A549 (cell line): ENCODE data around the gene TANGO2.
A peak's percentile ranks its signal among the peaks of the same experiment; 100 is the strongest.

Source experiments
- CEBPB ChIP-seq, 2 experiments: fragments of >200 bp in 1 of 2; sonication (Bioruptor Twin) in 1 of 2; formaldehyde crosslinking in 1 of 2; IDR thresholded peaks; 2 replicates each; pipeline ENCODE4 v1.6.1; 2012 to 2016
- EHMT2 ChIP-seq: fragments of 200-600 bp; sonication (generic); IDR thresholded peaks from 2 replicates; pipeline ENCODE4 v1.6.1; 2016; ENCODE audit warnings: antibody characterized with exemption, low read depth, mild to moderate bottlenecking, moderate library complexity
- EP300 ChIP-seq, 2 experiments: fragments of >200 bp; sonication (Bioruptor Twin); formaldehyde crosslinking; IDR thresholded peaks; 2 replicates in 1 of 2; 3 replicates in 1 of 2; pipeline ENCODE4 v1.6.1; 2016 to 2017
- HDAC2 ChIP-seq: fragments of 200-600 bp; sonication (generic); IDR thresholded peaks from 2 replicates; pipeline ENCODE4 v1.6.1; 2016
- JUNB ChIP-seq: fragments of >200 bp; sonication (Bioruptor Twin); formaldehyde crosslinking; IDR thresholded peaks from 2 replicates; pipeline ENCODE4 v1.6.1; 2016
- NFE2L2 ChIP-seq: fragments of 150-350 bp; conservative IDR thresholded peaks from 2 replicates; pipeline ENCODE4 v1.6.1; 2014; ENCODE audit warnings: low read length
- POLR2A ChIP-seq: IDR thresholded peaks from 2 replicates; pipeline ENCODE4 v1.6.1; 2012; ENCODE audit warnings: mild to moderate bottlenecking, low read length
- TF ChIP-seq, protein P1 (sequence below): fragments of >200 bp; sonication (Bioruptor Twin); formaldehyde crosslinking; IDR thresholded peaks from 3 replicates; pipeline ENCODE4 v1.5.1; 2016
- TF ChIP-seq, protein P2 (sequence below): IDR thresholded peaks from 2 replicates; pipeline ENCODE4 v1.6.1; 2012

DNA sequence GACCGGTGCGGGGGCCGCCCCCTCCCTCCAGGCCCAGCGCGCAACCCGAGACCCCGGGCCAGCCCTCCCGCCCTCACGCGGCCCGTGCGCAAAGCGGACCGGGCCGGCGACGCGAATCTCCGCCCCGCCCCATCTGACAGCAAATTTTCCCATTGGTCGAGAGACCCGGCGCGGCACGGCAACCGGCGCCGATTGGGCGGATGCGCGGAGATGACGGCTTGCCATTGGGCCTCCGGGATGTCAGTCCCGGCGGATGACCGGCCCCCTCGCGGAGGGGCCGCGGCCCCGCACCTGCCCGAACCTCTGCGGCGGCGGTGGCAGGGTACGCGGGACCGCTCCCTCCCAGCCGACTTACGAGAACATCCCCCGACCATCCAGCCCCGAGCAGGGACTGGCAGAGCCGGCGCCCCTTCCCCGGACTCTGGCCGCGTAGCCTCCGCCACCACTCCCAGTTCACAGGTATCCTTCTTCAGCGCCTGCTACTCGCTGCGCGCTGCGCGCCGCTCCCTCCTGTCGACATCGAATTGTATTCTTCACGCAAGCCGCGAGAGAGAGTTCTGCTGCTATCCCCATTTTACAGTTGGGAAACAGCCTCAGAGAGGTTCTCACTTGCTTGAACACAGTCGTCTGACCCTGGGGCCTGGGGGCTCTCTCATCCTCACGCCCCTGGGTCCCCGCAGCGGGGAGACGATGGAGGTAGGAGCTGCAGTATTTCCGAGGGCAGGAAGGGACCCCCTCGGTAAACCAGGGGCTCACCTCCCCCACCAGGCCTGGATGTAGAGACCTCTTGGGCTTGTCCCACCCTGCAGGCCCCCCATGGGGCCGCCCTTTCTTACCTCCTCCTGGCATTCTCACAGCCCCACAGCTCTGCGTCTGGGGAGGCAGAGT lies 3.9 kb upstream of the TANGO2 start, which contains the start of gene ARVCF:
- TF ChIP-seq CEBPB (IDR thresholded peaks at IDR 0.05) (no peak), EP300 (IDR thresholded peaks at IDR 0.05) (no peak), HDAC2 (no peak), NFE2L2 (no peak), EHMT2 (no peak), POLR2A (no peak), JUNB (no peak)
- TF ChIP-seq, protein P1, sequence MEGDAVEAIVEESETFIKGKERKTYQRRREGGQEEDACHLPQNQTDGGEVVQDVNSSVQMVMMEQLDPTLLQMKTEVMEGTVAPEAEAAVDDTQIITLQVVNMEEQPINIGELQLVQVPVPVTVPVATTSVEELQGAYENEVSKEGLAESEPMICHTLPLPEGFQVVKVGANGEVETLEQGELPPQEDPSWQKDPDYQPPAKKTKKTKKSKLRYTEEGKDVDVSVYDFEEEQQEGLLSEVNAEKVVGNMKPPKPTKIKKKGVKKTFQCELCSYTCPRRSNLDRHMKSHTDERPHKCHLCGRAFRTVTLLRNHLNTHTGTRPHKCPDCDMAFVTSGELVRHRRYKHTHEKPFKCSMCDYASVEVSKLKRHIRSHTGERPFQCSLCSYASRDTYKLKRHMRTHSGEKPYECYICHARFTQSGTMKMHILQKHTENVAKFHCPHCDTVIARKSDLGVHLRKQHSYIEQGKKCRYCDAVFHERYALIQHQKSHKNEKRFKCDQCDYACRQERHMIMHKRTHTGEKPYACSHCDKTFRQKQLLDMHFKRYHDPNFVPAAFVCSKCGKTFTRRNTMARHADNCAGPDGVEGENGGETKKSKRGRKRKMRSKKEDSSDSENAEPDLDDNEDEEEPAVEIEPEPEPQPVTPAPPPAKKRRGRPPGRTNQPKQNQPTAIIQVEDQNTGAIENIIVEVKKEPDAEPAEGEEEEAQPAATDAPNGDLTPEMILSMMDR, result no peak
- TF ChIP-seq, protein P2, sequence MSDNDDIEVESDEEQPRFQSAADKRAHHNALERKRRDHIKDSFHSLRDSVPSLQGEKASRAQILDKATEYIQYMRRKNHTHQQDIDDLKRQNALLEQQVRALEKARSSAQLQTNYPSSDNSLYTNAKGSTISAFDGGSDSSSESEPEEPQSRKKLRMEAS, result peak; percentile 16; the same call in 1 of the 2 replicates
